ENCODE results near the gene WWOX. TPM values are rescaled to one million over a fixed set of nuclear protein-coding genes. Genes with fewer than 3 reads are reported as not detected.

Gene WWOX
- total RNA-seq, 1 donor from 2014 or later, result 19.2 TPM

- no peaks in the 10 kb centered on the region for H3K9me3 ChIP-seq
- peaks cover 1% of the 10 kb centered on the region for H3K4me1 ChIP-seq
- TF ChIP-seq, protein P1, sequence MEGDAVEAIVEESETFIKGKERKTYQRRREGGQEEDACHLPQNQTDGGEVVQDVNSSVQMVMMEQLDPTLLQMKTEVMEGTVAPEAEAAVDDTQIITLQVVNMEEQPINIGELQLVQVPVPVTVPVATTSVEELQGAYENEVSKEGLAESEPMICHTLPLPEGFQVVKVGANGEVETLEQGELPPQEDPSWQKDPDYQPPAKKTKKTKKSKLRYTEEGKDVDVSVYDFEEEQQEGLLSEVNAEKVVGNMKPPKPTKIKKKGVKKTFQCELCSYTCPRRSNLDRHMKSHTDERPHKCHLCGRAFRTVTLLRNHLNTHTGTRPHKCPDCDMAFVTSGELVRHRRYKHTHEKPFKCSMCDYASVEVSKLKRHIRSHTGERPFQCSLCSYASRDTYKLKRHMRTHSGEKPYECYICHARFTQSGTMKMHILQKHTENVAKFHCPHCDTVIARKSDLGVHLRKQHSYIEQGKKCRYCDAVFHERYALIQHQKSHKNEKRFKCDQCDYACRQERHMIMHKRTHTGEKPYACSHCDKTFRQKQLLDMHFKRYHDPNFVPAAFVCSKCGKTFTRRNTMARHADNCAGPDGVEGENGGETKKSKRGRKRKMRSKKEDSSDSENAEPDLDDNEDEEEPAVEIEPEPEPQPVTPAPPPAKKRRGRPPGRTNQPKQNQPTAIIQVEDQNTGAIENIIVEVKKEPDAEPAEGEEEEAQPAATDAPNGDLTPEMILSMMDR (IDR thresholded peaks at IDR 0.05), result no peak
- intact Hi-C loops (cut with DNase I), result no loop called here
- no peak for DNase-seq
- H3K27me3 ChIP-seq (ENCODE audit: low read depth), result no peaks in the 10 kb centered on the region
- no peak overlapping the region for H3K4me3 ChIP-seq
- no peak for ATAC-seq
- no peaks in the 10 kb centered on the region for H3K36me3 ChIP-seq
- no peak overlapping the region for H3K27ac ChIP-seq
Measured at GRCh38 chr16:78675312-78675711, 575.9 kb downstream of the WWOX start.

- TF ChIP-seq, protein P1 (IDR thresholded peaks at IDR 0.05), result no peak
- Histone ChIP-seq H3K4me1 (no peaks in the 10 kb centered on the region), H3K36me3 (no peaks in the 10 kb centered on the region), H3K9me3 (no peaks in the 10 kb centered on the region), H3K27me3 (ENCODE audit: low read depth) (no peaks in the 10 kb centered on the region), H3K4me3 (no peak overlapping the region), H3K27ac (no peak overlapping the region)
- DNase-seq, result no peak
- intact Hi-C loops (cut with DNase I), result no loop called here
- ATAC-seq, result no peak
Measured at GRCh38 chr16:78675951-78676792, 576.7 kb downstream of the WWOX start.

GRCh38 chr16:78677181-78677731 is 577.8 kb downstream of the WWOX start:
- no peaks in the 10 kb centered on the region for H3K36me3 ChIP-seq
- TF ChIP-seq, protein P1 (IDR thresholded peaks at IDR 0.05), result no peak
- no peaks in the 10 kb centered on the region for H3K9me3 ChIP-seq
- DNase-seq (no peak), ATAC-seq (no peak)
- H3K4me1 ChIP-seq, result no peaks in the 10 kb centered on the region
- intact Hi-C loops (cut with DNase I), result no loop called here
- H3K27me3 ChIP-seq (ENCODE audit: low read depth), result no peaks in the 10 kb centered on the region
- H3K27ac ChIP-seq, result no peak overlapping the region
- no peak overlapping the region for H3K4me3 ChIP-seq

DNA sequence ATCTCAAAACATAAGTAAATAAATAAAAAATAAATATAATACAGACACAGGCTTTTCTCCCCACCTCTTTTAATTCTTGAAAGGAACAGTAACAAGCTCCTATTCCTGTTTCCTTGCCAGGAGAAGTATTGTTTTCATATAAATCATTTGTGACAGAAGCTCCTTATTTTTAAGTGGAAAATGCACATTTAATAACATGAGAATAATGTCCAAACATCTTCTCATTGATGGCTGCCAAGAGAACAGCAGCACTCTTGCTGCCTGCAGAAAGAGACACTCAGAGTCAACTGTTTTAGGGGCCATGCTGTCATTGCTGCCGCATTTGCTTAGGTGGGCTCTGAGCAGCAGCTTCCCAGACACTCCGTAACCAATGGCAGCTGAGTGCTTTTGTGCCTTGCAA is 580.1 kb downstream of the WWOX start:
- intact Hi-C loops (cut with DNase I), result no loop called here
- no peak for ATAC-seq
- H3K27ac ChIP-seq, result no peak overlapping the region
- no peaks in the 10 kb centered on the region for H3K9me3 ChIP-seq
- H3K4me3 ChIP-seq, result no peak overlapping the region
- no peak for DNase-seq
- no peaks in the 10 kb centered on the region for H3K4me1 ChIP-seq
- TF ChIP-seq, protein P1 (IDR thresholded peaks at IDR 0.05), result no peak
- H3K27me3 ChIP-seq (ENCODE audit: low read depth), result no peaks in the 10 kb centered on the region
- H3K36me3 ChIP-seq, result no peaks in the 10 kb centered on the region

DNA sequence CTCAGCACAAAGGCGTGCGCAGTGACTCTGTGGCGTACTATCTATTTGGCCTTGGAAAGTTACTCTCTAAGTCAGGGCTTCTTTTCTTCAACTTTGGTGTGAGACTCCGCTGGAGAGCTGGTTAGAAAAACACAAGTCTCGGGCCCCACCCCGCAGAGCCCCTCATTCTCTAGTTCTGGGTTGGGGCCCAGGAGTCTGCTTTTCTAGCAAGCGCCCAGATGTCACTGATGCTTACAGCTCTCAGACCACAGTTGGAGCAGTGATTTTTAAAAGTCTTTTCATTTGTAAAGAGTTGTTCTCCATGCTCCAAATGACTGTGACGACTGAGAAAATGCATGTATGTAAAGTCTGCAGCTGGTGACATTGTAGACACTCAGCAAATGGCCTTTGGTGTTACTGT is 582.3 kb downstream of the WWOX start:
- Histone ChIP-seq H3K9me3 (no peaks in the 10 kb centered on the region), H3K4me1 (no peaks in the 10 kb centered on the region), H3K4me3 (no peak overlapping the region), H3K27ac (no peak overlapping the region), H3K36me3 (no peaks in the 10 kb centered on the region), H3K27me3 (ENCODE audit: low read depth) (no peaks in the 10 kb centered on the region)
- TF ChIP-seq, protein P1 (IDR thresholded peaks at IDR 0.05), result no peak
- intact Hi-C loops (cut with DNase I), result no loop called here
- no peak for DNase-seq
- ATAC-seq, result no peak

Measured in lower lobe of right lung (tissue), 2 donors.